NCI-H748 (cell line): ENCODE results near the gene NPHP4.

ENCODE experiments used
- DNase-seq: peaks from one replicate; lab custom pipeline; 2025; ENCODE audit not compliant: unreplicated experiment; lab: John Stamatoyannopoulos, UW

NPHP4 gene

GRCh38 chr1:6004412-6005123 lies 12.3 kb upstream of the NPHP4 start:
- no peak for DNase-seq

GRCh38 chr1:6003568-6004411 lies 11.6 kb upstream of the NPHP4 start:
- DNase-seq, result peak; percentile 62

GRCh38 chr1:6002714-6003501 lies 10.7 kb upstream of the NPHP4 start:
- no peak for DNase-seq

- peak; percentile 46 for DNase-seq
Measured at GRCh38 chr1:6001992-6002576, 9.9 kb upstream of the NPHP4 start.

- no peak for DNase-seq
Measured at GRCh38 chr1:6000444-6001288, 8.4 kb upstream of the NPHP4 start.

GRCh38 chr1:5999711-6000443 lies 7.7 kb upstream of the NPHP4 start:
- no peak for DNase-seq

- DNase-seq, result no peak
Measured at GRCh38 chr1:5998906-5999301, 6.7 kb upstream of the NPHP4 start.

GRCh38 chr1:5998051-5998905 lies 6.1 kb upstream of the NPHP4 start:
- DNase-seq, result no peak

- no peak for DNase-seq
Measured at GRCh38 chr1:5997316-5997715, 5.1 kb upstream of the NPHP4 start.

- DNase-seq, result no peak
Measured at GRCh38 chr1:5996641-5997270, 4.5 kb upstream of the NPHP4 start.

- DNase-seq, result no peak
Measured at GRCh38 chr1:5995871-5996630, 3.8 kb upstream of the NPHP4 start.

GRCh38 chr1:5994713-5995621 lies 2.7 kb upstream of the NPHP4 start:
- DNase-seq, result no peak

GRCh38 chr1:5993556-5994491 lies 1.6 kb upstream of the NPHP4 start:
- DNase-seq, result no peak

- peak; percentile 40 for DNase-seq
Measured at GRCh38 chr1:5992814-5993555, 760 bp upstream of the NPHP4 start.
